Choroid plexus epithelial cell (primary cell): Measurements from ENCODE around the gene PGLYRP4.

Source experiments
- DNase-seq: peaks from one replicate; pipeline ENCODE4 v3.0.0-alpha.2; 2010; ENCODE audit warnings: low read depth
- H3K4me3 ChIP-seq: 2 replicates; pipeline ENCODE4 v1.5.1; 2011; ENCODE audit warnings: low read depth, mild to moderate bottlenecking, control low read depth, low read length, moderate library complexity
- CTCF ChIP-seq: conservative IDR thresholded peaks from 2 replicates; pipeline ENCODE4 v1.5.1; 2011; ENCODE audit warnings: low read depth, mild to moderate bottlenecking, control low read depth, inconsistent platforms, low read length, moderate library complexity

Gene PGLYRP4

GRCh38 chr1:153357076-153357852 lies 8.6 kb upstream of the PGLYRP4 start:
- TF ChIP-seq CTCF = no peak
- DNase-seq = no peak
- H3K4me3 ChIP-seq = no peak overlapping the region

- no peak overlapping the region for H3K4me3 ChIP-seq
- no peak for TF ChIP-seq CTCF
- no peak for DNase-seq
Observed at GRCh38 chr1:153356392-153357075, 7.9 kb upstream of the PGLYRP4 start.

- DNase-seq = peak; percentile 67
- no peak overlapping the region for H3K4me3 ChIP-seq
- TF ChIP-seq CTCF = peak; percentile 65
Observed at GRCh38 chr1:153355445-153356071, 6.9 kb upstream of the PGLYRP4 start.

- H3K4me3 ChIP-seq = no peak overlapping the region
Observed at GRCh38 chr1:153354515-153355193, 6.0 kb upstream of the PGLYRP4 start.

GRCh38 chr1:153353226-153353947 lies 4.7 kb upstream of the PGLYRP4 start:
- TF ChIP-seq CTCF = peak; percentile 54
- no peak overlapping the region for H3K4me3 ChIP-seq
- DNase-seq = peak; percentile 18

More at GRCh38 chr1:153354515-153355193, 6.0 kb upstream of the PGLYRP4 start:
- DNase-seq = no peak
- TF ChIP-seq CTCF = no peak

- TF ChIP-seq CTCF = peak; percentile 92
- H3K4me3 ChIP-seq = no peak overlapping the region
- DNase-seq = peak; percentile 81
Observed at GRCh38 chr1:153352523-153352922, 3.9 kb upstream of the PGLYRP4 start.
